NCI-H82 (cell line): ENCODE data around the gene SNX15.
"Not testable (repeated sequence)": the region's sequence is repeated elsewhere in the genome, so short reads cannot be mapped to it uniquely, and the experiment has no call there.

ENCODE experiments used
- DNase-seq: peaks from one replicate; lab custom pipeline; 2025; lab: John Stamatoyannopoulos, UW

The SNX15 gene

GRCh38 chr11:65027213-65028067 is at the start of gene SNX15:
SNX15 (plus strand) TSS chr11:65027439; CDS start chr11:65027538, 99 bp downstream.
- peak; percentile 97 for DNase-seq

GRCh38 chr11:64983339-64983738 is 43.9 kb upstream of the SNX15 start:
- DNase-seq: not testable (repeated sequence)

GRCh38 chr11:64987998-64988854 is 39.0 kb upstream of the SNX15 start:
- no peak for DNase-seq

- DNase-seq: no peak
Observed at GRCh38 chr11:64989416-64989815, 37.8 kb upstream of the SNX15 start.

GRCh38 chr11:64990222-64990923 is 36.9 kb upstream of the SNX15 start:
- no peak for DNase-seq

GRCh38 chr11:64994318-64994717 is 32.9 kb upstream of the SNX15 start:
- no peak for DNase-seq

GRCh38 chr11:64996327-64996709 is 30.9 kb upstream of the SNX15 start:
- DNase-seq: no peak

- DNase-seq: peak; percentile 92
Observed at GRCh38 chr11:64996710-64997380, 30.4 kb upstream of the SNX15 start, which contains the start of gene BATF2. BATF2 (minus strand) TSS chr11:64996971; CDS start chr11:64996914, 57 bp downstream.

- DNase-seq: peak; percentile 23
Observed at GRCh38 chr11:64998141-64998540, 29.1 kb upstream of the SNX15 start.

- DNase-seq: no peak
Observed at GRCh38 chr11:64998690-64999431, 28.4 kb upstream of the SNX15 start.

- no peak for DNase-seq
Observed at GRCh38 chr11:64999478-64999877, 27.8 kb upstream of the SNX15 start.

- no peak for DNase-seq
Observed at GRCh38 chr11:65002706-65003105, 24.5 kb upstream of the SNX15 start.

GRCh38 chr11:65003282-65003681 is 24.0 kb upstream of the SNX15 start:
- DNase-seq: no peak

GRCh38 chr11:65003968-65004367 is 23.3 kb upstream of the SNX15 start:
- not testable (repeated sequence) for DNase-seq

GRCh38 chr11:65008016-65008415 is 19.2 kb upstream of the SNX15 start:
- DNase-seq: no peak

GRCh38 chr11:65008873-65009272 is 18.4 kb upstream of the SNX15 start:
- no peak for DNase-seq

GRCh38 chr11:65013130-65013887 is 13.9 kb upstream of the SNX15 start:
- peak; percentile 92 for DNase-seq

- peak; percentile 94 for DNase-seq
Observed at GRCh38 chr11:65013888-65014725, 13.1 kb upstream of the SNX15 start, which contains the start of gene ARL2. ARL2 (plus strand) TSS chr11:65014160; CDS start chr11:65014208, 48 bp downstream.

GRCh38 chr11:65014726-65015227 is 12.5 kb upstream of the SNX15 start:
- DNase-seq: peak; percentile 66
